Ishikawa (cell line): ENCODE data around the gene STRN.

ENCODE experiments used
- TAF1 ChIP-seq: IDR thresholded peaks from 2 replicates; pipeline ENCODE4 v1.6.1; 2012; ENCODE audit warnings: low read depth, mild to moderate bottlenecking
- TF ChIP-seq, protein P1 (sequence below): IDR thresholded peaks from 2 replicates; pipeline ENCODE4 v1.6.1; 2012; ENCODE audit warnings: low read depth, mild to moderate bottlenecking
- TF ChIP-seq, protein P2 (sequence below): IDR thresholded peaks from 2 replicates; pipeline ENCODE4 v1.6.1; 2012

DNA sequence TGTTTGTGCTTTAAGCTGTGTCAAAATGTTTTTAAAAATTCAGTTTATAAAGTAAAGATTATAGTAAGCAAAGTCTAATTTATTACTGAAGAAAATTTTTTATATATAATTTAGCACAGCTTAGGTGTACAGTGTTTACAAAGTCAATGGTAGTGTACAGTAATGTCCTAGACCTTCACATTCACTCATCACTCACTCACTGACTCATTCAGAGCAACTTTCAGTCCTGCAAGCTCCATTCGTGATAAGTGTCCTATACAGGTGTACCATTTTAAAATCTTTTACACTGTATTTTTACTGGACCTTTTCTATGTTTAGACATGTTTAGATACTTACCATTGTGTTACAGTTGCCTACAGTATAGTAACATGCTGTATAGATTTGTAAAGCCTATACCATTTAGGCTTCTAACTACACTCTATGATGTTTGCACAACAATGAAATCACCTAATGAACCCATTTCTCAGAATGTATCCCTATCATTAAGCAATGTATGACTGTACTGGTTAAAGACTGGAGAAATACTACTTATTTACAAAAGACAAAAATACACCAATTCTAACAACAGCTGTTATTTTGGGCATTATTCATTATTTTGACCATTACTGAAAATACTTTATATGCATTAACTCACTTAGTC, 95.1 kb downstream of the STRN start:
- TF ChIP-seq, protein P1, sequence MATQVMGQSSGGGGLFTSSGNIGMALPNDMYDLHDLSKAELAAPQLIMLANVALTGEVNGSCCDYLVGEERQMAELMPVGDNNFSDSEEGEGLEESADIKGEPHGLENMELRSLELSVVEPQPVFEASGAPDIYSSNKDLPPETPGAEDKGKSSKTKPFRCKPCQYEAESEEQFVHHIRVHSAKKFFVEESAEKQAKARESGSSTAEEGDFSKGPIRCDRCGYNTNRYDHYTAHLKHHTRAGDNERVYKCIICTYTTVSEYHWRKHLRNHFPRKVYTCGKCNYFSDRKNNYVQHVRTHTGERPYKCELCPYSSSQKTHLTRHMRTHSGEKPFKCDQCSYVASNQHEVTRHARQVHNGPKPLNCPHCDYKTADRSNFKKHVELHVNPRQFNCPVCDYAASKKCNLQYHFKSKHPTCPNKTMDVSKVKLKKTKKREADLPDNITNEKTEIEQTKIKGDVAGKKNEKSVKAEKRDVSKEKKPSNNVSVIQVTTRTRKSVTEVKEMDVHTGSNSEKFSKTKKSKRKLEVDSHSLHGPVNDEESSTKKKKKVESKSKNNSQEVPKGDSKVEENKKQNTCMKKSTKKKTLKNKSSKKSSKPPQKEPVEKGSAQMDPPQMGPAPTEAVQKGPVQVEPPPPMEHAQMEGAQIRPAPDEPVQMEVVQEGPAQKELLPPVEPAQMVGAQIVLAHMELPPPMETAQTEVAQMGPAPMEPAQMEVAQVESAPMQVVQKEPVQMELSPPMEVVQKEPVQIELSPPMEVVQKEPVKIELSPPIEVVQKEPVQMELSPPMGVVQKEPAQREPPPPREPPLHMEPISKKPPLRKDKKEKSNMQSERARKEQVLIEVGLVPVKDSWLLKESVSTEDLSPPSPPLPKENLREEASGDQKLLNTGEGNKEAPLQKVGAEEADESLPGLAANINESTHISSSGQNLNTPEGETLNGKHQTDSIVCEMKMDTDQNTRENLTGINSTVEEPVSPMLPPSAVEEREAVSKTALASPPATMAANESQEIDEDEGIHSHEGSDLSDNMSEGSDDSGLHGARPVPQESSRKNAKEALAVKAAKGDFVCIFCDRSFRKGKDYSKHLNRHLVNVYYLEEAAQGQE = no peak
- TF ChIP-seq TAF1 = no peak
- TF ChIP-seq, protein P2, sequence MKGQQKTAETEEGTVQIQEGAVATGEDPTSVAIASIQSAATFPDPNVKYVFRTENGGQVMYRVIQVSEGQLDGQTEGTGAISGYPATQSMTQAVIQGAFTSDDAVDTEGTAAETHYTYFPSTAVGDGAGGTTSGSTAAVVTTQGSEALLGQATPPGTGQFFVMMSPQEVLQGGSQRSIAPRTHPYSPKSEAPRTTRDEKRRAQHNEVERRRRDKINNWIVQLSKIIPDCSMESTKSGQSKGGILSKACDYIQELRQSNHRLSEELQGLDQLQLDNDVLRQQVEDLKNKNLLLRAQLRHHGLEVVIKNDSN = no peak
